Measurements from ENCODE around the gene SRD5A3. TPM values are rescaled to one million over a fixed set of nuclear protein-coding genes. Genes with fewer than 3 reads are reported as not detected.
"Not testable (repeated sequence)": the region's sequence is repeated elsewhere in the genome, so short reads cannot be mapped to it uniquely, and the experiment has no call there.

SRD5A3 gene
- total RNA-seq, 1 experiment from 2014 or later, result 5.2 TPM

DNA sequence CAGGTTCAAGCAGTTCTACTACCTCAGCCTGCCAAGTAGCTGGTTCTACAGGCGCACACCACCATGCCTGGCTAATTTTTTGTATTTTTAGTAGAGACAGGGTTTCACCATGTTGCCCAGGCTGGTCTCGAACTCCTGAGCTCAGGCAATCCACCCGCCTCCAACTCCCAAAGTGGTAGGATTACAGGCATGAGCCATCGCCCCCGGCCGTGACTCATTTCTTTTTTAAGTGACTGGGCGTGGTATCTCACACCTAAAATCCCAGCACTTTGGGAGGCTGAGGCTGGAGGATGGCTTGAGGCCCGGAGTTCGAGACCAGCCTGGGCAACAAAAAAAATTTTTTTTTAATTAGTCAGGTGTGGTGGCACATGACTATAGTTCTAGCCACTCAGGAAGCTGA, 16.9 kb downstream of the SRD5A3 start:
- not testable (repeated sequence) for H3K9me3 ChIP-seq, H3K27me3 ChIP-seq, H3K36me3 ChIP-seq, H3K4me3 ChIP-seq
- DNase-seq, result peak; percentile 26

DNA sequence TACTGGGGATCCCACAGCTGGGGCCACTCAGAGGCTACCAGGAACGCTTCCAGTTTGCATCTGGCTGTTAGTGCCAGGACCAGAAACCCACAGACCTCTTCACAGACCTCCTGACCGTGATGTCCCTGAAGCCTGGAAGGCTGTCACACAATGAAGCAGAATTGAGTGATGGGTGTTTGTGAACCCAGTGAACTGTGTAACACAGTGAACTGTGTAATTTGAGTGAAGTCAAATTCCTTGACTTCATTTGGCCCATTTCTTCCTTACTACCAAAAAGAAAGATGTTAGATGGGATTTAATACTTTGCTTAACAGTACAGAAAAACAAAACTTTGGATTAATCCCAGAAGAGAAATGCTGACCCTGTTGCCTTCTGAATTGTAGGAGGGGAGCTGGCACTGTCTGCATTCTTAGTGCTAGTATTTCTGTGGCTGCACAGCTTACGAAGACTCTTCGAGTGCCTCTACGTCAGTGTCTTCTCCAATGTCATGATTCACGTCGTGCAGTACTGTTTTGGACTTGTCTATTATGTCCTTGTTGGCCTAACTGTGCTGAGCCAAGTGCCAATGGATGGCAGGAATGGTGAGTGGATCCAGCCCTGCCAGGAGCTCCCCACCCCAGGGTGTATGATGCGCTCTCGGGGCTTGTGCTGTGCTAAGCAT, 17.8 kb downstream of the SRD5A3 start:
- H3K9me3 ChIP-seq, result no peaks in the 10 kb centered on the region
- H3K36me3 ChIP-seq, result no peaks in the 10 kb centered on the region
- H3K4me3 ChIP-seq, result no peak overlapping the region
- no peaks in the 10 kb centered on the region for H3K27me3 ChIP-seq
- DNase-seq, result peak; percentile 43

DNA sequence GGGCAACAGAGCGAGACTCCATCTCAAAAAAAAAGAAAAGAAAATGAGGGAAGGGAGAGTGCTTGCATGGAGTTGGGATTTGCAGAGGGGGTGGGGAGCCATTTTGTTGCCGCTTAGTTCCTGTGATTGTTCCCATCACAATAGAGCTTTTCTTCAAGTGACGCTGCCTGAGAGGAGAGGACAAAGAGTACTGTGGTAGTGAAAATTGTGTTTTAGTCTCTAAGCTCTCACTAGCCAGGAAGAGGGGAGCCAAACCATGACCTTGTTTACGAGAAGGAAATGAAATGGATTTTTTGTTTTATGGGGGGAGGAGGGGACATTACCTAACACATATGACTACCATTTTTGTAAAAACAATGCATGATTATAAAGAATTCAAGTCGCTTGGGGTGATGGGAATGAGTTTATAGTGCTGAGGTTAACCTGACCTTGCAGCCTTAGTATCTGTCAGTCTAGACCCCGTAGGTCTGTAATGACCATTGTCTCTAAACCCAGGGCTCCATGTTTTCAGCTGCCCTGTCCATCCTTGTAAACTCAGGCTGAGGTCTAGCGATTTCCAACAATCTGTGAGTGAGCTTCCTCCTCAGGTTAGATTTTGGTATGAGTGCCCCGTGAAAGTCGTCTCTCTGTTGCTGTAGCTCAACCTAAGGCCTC, 18.8 kb downstream of the SRD5A3 start:
- Histone ChIP-seq H3K9me3 (no peaks in the 10 kb centered on the region), H3K36me3 (no peaks in the 10 kb centered on the region), H3K27me3 (no peaks in the 10 kb centered on the region), H3K4me3 (no peak overlapping the region)
- no peak for DNase-seq

DNA sequence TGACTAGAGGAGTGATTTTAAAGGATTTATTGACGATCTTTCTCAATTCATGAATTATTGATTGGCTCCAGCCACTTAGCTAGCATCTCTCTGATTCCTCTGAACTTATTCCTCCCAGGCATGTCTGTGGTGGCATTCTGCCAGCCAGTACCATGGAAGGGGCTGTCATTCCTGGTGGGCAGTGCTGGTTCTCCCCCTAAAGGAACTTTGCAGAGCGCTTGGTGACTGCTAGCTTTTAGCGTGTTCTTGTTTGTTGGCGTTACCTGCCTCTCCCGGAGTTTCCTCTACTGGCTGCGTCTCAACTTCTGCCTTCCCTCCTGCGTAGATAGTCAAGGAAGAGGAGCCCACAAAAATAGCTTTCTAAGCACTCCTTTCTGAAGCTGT, 19.3 kb downstream of the SRD5A3 start:
- Histone ChIP-seq H3K27me3 (no peaks in the 10 kb centered on the region), H3K4me3 (no peak overlapping the region), H3K36me3 (no peaks in the 10 kb centered on the region), H3K9me3 (no peaks in the 10 kb centered on the region)
- no peak for DNase-seq

DNA sequence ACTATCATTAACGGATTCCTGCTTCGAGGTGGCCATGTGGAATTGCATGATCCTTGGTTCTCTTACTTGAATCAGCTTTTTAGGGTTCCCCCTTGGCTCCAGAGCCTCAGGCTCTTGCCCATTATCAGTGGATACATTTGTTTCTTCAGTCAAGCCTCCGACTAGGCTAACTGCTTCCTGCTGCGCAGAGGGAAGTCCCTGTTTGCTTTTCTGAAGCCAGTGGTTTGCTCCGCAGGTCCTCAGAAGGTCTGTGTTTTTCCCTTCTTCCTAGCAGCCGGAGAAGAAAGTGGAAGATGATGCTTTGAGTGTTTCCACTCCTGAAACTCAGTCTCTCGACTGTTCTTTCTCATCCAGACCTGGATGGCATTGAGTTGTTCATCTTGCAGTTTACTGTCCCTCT, 20.6 kb downstream of the SRD5A3 start:
- Histone ChIP-seq H3K9me3 (no peaks in the 10 kb centered on the region), H3K27me3 (no peaks in the 10 kb centered on the region), H3K36me3 (no peaks in the 10 kb centered on the region), H3K4me3 (no peak overlapping the region)
- DNase-seq, result no peak

DNA sequence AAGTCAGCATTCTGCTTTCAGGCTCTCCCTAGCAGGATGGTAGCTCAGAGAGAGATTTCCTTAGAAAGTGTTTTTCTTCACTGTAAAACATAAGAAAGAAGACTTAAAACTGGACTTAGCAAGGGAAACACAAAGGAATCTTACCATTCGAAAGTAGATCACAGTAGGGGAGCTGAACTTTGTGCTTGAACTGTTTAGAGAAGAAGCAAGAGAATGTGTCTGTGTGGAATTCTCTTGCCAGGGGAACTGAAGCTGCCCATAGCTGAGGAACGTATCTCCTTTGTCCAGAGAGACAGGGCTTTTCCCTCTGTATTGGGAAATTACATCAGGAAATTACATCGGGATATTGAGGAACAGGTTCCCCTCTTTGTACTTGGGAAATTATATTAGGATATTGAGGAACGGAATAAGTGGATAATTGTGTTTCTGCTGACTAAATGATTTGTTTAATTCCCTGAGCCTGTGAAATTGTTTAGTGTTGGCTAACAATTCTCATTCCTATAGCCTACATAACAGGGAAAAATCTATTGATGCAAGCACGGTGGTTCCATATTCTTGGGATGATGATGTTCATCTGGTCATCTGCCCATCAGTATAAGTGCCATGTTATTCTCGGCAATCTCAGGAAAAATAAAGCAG, 21.2 kb downstream of the SRD5A3 start:
- Histone ChIP-seq H3K36me3 (no peaks in the 10 kb centered on the region), H3K27me3 (no peaks in the 10 kb centered on the region), H3K4me3 (no peak overlapping the region), H3K9me3 (no peaks in the 10 kb centered on the region)
- DNase-seq, result no peak

DNA sequence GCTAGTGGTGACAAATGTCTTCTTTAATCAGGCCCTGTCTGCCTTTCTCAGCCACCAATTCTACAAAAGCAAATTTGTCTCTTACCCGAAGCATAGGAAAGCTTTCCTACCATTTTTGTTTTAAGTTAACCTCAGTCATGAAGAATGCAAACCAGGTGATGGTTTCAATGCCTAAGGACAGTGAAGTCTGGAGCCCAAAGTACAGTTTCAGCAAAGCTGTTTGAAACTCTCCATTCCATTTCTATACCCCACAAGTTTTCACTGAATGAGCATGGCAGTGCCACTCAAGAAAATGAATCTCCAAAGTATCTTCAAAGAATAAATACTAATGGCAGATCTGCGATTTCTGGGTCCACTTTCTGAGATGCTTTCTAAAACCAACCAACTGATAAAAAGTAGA, 23.9 kb downstream of the SRD5A3 start:
- Histone ChIP-seq H3K9me3 (no peaks in the 10 kb centered on the region), H3K36me3 (no peaks in the 10 kb centered on the region), H3K27me3 (no peaks in the 10 kb centered on the region), H3K4me3 (no peak overlapping the region)
- DNase-seq, result no peak

DNA sequence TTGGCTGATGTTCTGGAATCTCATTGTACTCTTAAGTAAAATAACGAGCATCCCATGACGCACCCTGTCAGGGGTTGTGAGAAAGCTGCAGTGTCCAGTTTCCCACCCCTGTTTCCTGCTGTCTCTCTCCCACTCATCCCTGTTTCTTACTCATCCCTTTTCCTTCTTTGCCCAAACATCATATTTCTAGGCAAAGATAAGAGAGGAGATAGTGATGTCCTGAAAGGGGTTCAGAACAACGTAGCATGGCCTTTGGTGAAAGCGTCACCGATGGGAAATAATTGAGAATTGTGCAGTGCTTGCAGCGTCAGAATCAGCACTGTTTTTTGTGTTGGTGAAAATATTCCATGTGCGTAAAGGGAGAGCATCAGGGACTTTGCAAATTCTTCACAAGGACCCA, 26.2 kb downstream of the SRD5A3 start:
- Histone ChIP-seq H3K36me3 (no peaks in the 10 kb centered on the region), H3K4me3 (no peak overlapping the region), H3K9me3 (no peaks in the 10 kb centered on the region), H3K27me3 (no peaks in the 10 kb centered on the region)
- DNase-seq, result no peak

DNA sequence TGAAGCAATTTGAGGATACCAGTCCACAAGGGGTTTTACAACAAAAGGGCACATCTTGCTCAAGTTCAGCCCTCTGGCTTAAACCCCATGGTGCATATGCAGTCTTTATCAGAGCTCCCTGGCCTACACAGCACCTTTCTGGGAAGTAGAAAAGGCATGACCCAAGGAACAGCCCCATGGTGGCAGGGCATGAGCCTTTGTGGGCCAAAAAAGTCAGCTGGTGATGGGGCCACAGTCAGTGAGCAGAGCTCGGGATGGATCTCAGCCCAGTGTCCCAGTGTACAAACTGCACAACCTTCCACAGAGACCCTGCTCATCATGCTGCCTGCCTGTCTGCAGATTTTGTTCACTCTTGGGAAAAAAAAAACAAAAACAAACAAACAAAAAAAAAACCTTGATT, 27.4 kb downstream of the SRD5A3 start:
- DNase-seq, result no peak
- H3K9me3 ChIP-seq, result no peaks in the 10 kb centered on the region
- H3K27me3 ChIP-seq, result no peaks in the 10 kb centered on the region
- H3K4me3 ChIP-seq, result no peak overlapping the region
- no peaks in the 10 kb centered on the region for H3K36me3 ChIP-seq

DNA sequence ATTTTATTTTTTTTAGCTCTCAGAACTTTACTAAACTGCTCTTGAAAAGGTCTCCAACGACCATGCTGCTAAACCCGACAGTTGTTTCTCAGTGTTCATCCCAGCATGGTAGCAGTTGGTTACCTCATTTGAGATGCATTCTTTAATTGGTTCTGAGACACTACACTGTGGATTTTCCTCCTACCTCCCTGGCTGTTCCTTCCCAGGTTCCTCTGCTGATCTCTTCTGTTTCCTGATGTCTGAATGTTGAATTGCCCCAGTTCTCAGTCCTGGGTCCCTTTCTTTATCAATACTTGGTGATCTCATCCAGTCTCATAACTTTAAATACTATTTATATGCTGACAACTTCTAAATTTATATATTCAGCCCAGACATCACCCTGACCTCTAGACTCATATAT, 30.7 kb downstream of the SRD5A3 start:
- no peak for DNase-seq
- no peaks in the 10 kb centered on the region for H3K9me3 ChIP-seq
- H3K4me3 ChIP-seq, result no peak overlapping the region
- no peaks in the 10 kb centered on the region for H3K27me3 ChIP-seq
- no peaks in the 10 kb centered on the region for H3K36me3 ChIP-seq

DNA sequence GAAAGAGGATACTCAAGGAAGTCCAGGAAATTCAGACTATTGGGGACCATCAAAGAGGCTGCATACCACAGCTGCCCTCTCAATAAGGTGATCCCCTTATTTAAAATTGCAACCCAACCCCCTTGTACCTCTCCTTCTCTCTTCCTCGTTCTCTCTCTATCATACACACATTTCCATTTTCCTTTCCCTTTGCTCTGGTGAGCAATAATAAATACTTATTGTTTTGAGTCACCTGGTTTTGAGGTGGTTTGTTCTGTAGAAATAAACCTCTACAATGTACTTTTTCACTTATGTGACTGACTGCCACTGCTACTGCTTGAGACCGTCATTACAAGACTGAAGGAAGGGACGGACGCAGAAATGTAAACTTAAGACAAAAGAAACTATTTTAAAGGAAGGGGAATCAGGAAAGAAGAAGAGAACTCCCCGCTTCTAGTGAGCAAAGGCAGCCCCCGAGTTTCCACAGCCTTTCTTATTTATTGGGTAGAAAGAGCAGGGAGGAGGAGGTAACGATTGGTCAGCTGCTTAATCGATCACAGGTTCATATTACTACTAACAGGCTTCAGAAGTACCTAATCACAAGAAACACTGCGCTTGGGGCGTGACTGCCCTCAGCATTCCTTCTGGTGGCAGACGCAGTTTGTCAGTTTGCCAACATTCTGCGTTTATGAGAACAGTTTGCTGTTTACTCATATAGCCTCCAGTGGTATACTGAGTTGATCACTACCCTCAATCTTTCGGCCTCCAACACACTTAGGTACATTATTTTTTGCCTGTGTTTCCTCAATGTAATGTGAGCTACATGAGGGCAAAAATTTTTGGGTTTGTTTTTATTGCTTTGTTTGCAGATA, 32.8 kb downstream of the SRD5A3 start:
- no peaks in the 10 kb centered on the region for H3K27me3 ChIP-seq
- H3K4me3 ChIP-seq, result no peak overlapping the region
- H3K9me3 ChIP-seq, result no peaks in the 10 kb centered on the region
- DNase-seq, result peak; percentile 45
- no peaks in the 10 kb centered on the region for H3K36me3 ChIP-seq

DNA sequence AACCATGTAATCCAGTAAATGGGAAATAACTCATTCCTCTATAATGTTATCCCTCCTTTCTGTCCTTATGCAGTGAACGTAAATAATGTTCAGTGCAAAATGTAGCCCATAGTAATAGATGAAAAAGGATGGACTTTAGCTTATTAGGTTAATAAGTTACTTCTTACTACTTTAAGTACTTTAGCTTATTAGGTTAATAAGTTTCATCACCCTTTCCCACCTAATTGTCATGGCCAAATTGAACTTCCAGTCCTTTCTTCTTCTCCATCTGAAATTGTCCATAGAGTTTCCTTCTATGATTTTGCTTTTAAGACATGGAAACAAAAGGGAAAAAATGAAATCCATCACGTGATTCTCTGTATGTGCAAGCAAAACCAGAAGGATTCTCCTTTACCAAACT, 34.5 kb downstream of the SRD5A3 start:
- Histone ChIP-seq H3K36me3 (no peaks in the 10 kb centered on the region), H3K4me3 (no peak overlapping the region), H3K9me3 (no peaks in the 10 kb centered on the region), H3K27me3 (no peaks in the 10 kb centered on the region)
- DNase-seq, result no peak

DNA sequence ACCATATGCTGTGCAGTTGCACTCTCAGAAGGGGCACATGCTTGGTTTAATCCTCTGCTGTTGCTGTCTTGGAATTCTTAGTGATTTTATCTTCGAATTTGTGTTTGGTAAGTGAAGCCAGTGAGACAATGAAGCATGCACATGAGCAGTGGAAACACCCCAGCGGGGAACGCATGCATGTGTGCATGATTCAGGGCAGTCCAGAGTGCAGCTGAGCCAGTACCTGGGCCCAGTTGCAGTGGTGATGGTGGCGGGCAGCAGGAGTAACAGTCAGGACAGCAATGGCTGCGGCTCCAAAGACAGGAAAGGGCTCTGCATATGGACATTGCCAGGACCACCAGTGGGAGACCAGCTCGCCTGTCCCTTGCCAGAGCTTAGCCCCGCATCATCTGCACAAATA, 35.5 kb downstream of the SRD5A3 start:
- Histone ChIP-seq H3K9me3 (no peaks in the 10 kb centered on the region), H3K27me3 (no peaks in the 10 kb centered on the region), H3K36me3 (no peaks in the 10 kb centered on the region), H3K4me3 (no peak overlapping the region)
- DNase-seq, result no peak

DNA sequence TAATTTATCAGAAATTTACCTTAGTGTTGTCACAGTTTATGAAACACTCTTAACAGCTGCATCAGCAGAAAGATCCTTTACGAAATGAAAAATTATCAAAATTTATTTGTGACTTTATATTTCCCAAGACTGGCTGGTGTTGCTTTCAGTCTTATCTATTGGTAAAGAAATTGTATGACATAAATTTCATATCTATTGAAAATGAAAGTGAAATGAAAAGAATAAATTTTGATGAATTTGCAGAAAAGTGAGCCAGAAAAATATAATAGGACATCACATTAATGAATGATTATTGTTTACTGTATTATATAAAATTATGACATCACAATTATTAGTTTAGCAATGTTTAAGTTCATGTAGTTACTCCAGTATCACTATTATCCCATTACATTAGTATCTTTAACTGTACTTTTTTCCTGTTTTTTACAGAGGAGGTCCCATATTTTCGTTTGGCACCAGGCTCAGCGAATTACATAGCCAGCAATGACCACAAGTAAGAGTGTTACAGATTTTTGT, 36.5 kb downstream of the SRD5A3 start:
- no peak for DNase-seq
- Histone ChIP-seq H3K36me3 (no peaks in the 10 kb centered on the region), H3K27me3 (no peaks in the 10 kb centered on the region), H3K4me3 (no peak overlapping the region), H3K9me3 (no peaks in the 10 kb centered on the region)

DNA sequence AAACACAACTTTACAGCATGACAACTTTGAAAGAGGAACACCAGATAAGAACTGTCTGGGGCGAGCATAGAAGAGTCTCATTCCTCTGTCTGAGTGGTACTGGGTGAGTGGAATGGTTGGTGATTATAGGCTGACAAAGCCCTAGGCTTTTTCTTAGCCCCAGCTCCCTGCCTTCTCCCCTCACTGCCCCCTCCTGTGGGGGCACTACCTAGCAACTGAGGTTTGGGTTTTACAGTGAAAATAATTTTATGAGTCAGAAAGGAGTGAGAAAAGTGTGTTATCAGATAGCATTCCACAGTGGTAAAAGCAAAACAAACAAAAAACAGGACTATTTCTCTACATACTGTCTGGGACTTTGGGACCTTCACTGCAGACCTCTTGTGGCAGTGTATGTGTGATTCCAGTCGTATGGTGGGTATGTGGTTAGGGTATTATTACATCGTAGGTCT, 39.2 kb downstream of the SRD5A3 start:
- Histone ChIP-seq H3K9me3 (no peaks in the 10 kb centered on the region), H3K4me3 (no peak overlapping the region), H3K27me3 (no peaks in the 10 kb centered on the region), H3K36me3 (no peaks in the 10 kb centered on the region)
- no peak for DNase-seq

DNA sequence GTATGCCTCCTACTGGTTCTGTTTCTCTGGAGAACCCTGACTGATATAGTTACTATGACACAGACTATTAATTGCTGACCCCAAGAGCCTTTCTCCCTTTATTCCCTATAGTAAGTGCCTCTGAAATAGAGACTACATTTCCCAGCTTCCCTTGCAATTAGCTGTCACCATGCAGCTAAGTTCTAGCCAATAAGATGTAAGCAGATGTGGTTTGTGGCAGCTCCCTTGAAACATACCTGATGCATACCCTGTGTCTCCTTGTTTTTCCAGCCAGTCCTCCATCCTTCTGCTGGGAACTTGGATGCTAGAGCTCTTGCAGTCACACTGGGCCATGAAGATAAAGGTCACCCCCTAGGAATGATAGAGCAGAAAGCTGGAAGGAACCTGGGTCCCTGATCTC, 40.0 kb downstream of the SRD5A3 start:
- no peak for DNase-seq
- H3K27me3 ChIP-seq, result no peaks in the 10 kb centered on the region
- no peaks in the 10 kb centered on the region for H3K36me3 ChIP-seq
- H3K4me3 ChIP-seq, result no peak overlapping the region
- no peaks in the 10 kb centered on the region for H3K9me3 ChIP-seq

DNA sequence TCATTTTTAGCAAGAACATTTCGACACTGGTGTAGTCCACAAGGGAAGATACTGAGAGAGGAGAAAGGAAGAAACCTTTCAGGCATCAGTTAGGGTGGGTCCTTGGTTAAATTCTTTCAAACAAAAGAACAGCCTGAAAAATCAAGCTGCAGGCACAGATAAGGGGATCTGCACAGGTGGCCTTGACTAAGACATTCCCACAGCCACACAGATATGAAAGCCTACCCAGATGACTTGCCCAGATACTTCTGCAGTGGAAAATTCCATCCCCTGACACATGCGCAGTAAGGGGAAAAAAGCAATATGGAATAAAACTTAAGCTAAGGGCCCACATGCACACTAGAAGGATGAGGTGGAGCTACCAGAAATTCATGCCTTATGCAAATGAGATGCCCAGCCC, 40.8 kb downstream of the SRD5A3 start:
- no peak overlapping the region for H3K4me3 ChIP-seq
- H3K36me3 ChIP-seq, result no peaks in the 10 kb centered on the region
- H3K27me3 ChIP-seq, result no peaks in the 10 kb centered on the region

More for the DNA sequence above, 40.8 kb downstream of the SRD5A3 start:
- no peaks in the 10 kb centered on the region for H3K9me3 ChIP-seq
- DNase-seq, result no peak

Measured in MG63 (cell line).